HCT116 (cell line): ENCODE data around the gene CNN2. TPM values are rescaled to one million over a fixed set of nuclear protein-coding genes. Genes with fewer than 3 reads are reported as not detected.

Experiments
- ATAC-seq: fragments of 200-7000 bp; cut with Tn5 transposase; 2 replicates; pipeline ENCODE4 v1.9.1; 2020; ENCODE audit warnings: mild to moderate bottlenecking, moderate library complexity
- BruUV-seq: library from RNA; stranded (reverse); fragments of 400-500 nt; replicated peaks from 2 replicates; lab custom pipeline; 2021; lab: Mats Ljungman, UMichigan
- CTCF ChIA-PET: fragments of 300-600 bp; sonication (Branson Sonifier 250); formaldehyde crosslinking; loops from one replicate; lab custom pipeline; 2021; ENCODE audit warnings: antibody characterized with exemption; lab: Charles Lee
- POLR2A ChIA-PET: fragments of 300-600, 350-600 bp; sonication (Branson Sonifier 250); formaldehyde crosslinking; loops from one replicate; lab custom pipeline; 2021; ENCODE audit warnings: antibody characterized with exemption; lab: Charles Lee
- RAD21 ChIA-PET, 2 experiments: fragments of 300-600 bp; sonication (Branson Sonifier 250); formaldehyde crosslinking; loops; one replicate each; lab custom pipeline; 2023; ENCODE audit warnings: low total read pairs in 2 of 2; ENCODE audit not compliant: uncharacterized antibody in 2 of 2, unreplicated experiment in 2 of 2, low non-redundant PET in 1 of 2; lab: Charles Lee
- DNase-seq: peaks from one replicate; pipeline ENCODE4 v3.0.0-alpha.2; 2010; ENCODE audit warnings: low read depth, low spot score
- H2AFZ ChIP-seq: fragments of 200-600 bp; shearing (Covaris generic), sonication (generic); 2 replicates; pipeline ENCODE4 v1.6.1; 2017; ENCODE audit warnings: low read depth, mixed run types, mixed read lengths, antibody characterized with exemption, low read length; ENCODE audit not compliant: poor library complexity, severe bottlenecking
- H3K27ac ChIP-seq: 2 replicates; pipeline ENCODE4 v1.5.1; 2012; ENCODE audit warnings: low read depth, low read length
- H3K27me3 ChIP-seq: fragments of 200-600 bp; sonication (generic); 2 replicates; pipeline ENCODE4 v1.6.1; 2016; ENCODE audit warnings: mixed run types, low read length, mixed read lengths; ENCODE audit not compliant: insufficient read depth
- H3K36me3 ChIP-seq, 2 experiments: fragments of 200-500 bp in 1 of 2; fragments of 200-600 bp in 1 of 2; sonication (Bioruptor generic) in 1 of 2; sonication (generic) in 1 of 2; 2 replicates each; pipeline versions ENCODE4 v1.5.1 to v1.6.1; 2014 to 2016; ENCODE audit warnings: low read length in 2 of 2, inconsistent platforms in 1 of 2, mixed read lengths in 1 of 2, mixed run types in 1 of 2; ENCODE audit not compliant: insufficient read depth in 2 of 2, control insufficient read depth in 1 of 2
- H3K4me1 ChIP-seq, 2 experiments: fragments of 200-600 bp in 1 of 2; sonication (generic) in 1 of 2; 2 replicates each; pipeline versions ENCODE4 v1.5.1 to v1.6.1; 2012 to 2017; ENCODE audit warnings: low read length in 2 of 2, inconsistent platforms in 1 of 2, mild to moderate bottlenecking in 1 of 2, mixed read lengths in 1 of 2, mixed run types in 1 of 2, moderate library complexity in 1 of 2; ENCODE audit not compliant: insufficient read depth in 2 of 2, control insufficient read depth in 1 of 2
- H3K4me2 ChIP-seq: fragments of 200-600 bp; sonication (generic); 2 replicates; pipeline ENCODE4 v1.6.1; 2017; ENCODE audit warnings: mixed run types, low read length, mixed read lengths
- H3K4me3 ChIP-seq, 2 experiments: fragments of 200-600 bp in 1 of 2; sonication (generic) in 1 of 2; replicated peaks in 1 of 2; 2 replicates each; pipeline ENCODE4 v1.5.1; 2011 to 2016; ENCODE audit warnings: low read length in 2 of 2, control low read depth in 1 of 2, low read depth in 1 of 2, mild to moderate bottlenecking in 1 of 2, mixed read lengths in 1 of 2, mixed run types in 1 of 2
- H3K79me2 ChIP-seq: fragments of 200-600 bp; sonication (generic); 2 replicates; pipeline ENCODE4 v1.6.1; 2017; ENCODE audit warnings: mild to moderate bottlenecking, mixed run types, low read length, moderate library complexity, mixed read lengths; ENCODE audit not compliant: insufficient read depth
- H3K9ac ChIP-seq: fragments of 200-600 bp; sonication (generic); 2 replicates; pipeline ENCODE4 v1.6.1; 2016; ENCODE audit warnings: low read length, mixed read lengths
- H3K9me2 ChIP-seq: fragments of 200-600 bp; sonication (generic), shearing (Covaris generic); 2 replicates; pipeline ENCODE4 v1.6.1; 2017; ENCODE audit warnings: mixed run types, mild to moderate bottlenecking, moderate library complexity; ENCODE audit not compliant: insufficient read depth
- H3K9me3 ChIP-seq, 2 experiments: fragments of 200-500 bp in 1 of 2; fragments of 200-600 bp in 1 of 2; sonication (Bioruptor generic) in 1 of 2; sonication (generic) in 1 of 2; 2 replicates each; pipeline ENCODE4 v1.6.1; 2014 to 2017; ENCODE audit warnings: low read length in 2 of 2, mixed read lengths in 2 of 2, inconsistent platforms in 1 of 2, low read depth in 1 of 2, mild to moderate bottlenecking in 1 of 2, mixed run types in 1 of 2, moderate library complexity in 1 of 2; ENCODE audit not compliant: control insufficient read depth in 1 of 2, insufficient read depth in 1 of 2
- H4K20me1 ChIP-seq: fragments of 200-600 bp; sonication (generic), shearing (Covaris generic); 2 replicates; pipeline ENCODE4 v1.6.1; 2017; ENCODE audit warnings: mixed run types, mild to moderate bottlenecking, moderate library complexity; ENCODE audit not compliant: insufficient read depth
- CBX3 ChIP-seq: IDR thresholded peaks from 2 replicates; pipeline ENCODE4 v1.6.1; 2012; ENCODE audit warnings: low read depth
- CEBPB ChIP-seq: IDR thresholded peaks from 2 replicates; pipeline ENCODE4 v1.6.1; 2012; ENCODE audit warnings: low read depth
- EGR1 ChIP-seq: IDR thresholded peaks from 2 replicates; pipeline ENCODE4 v1.6.1; 2012; ENCODE audit warnings: low read depth
- FOSL1 ChIP-seq: IDR thresholded peaks from 2 replicates; pipeline ENCODE4 v1.6.1; 2012; ENCODE audit warnings: low read depth
- POLR2A ChIP-seq: IDR thresholded peaks from 2 replicates; pipeline ENCODE4 v1.7.0; 2011; ENCODE audit warnings: borderline replicate concordance; ENCODE audit not compliant: insufficient read depth, insufficient read length; ENCODE audit errors: extremely low read depth
- RAD21 ChIP-seq: IDR thresholded peaks from 2 replicates; pipeline ENCODE4 v1.6.1; 2012; ENCODE audit warnings: low read depth, mild to moderate bottlenecking
- SIN3A ChIP-seq: IDR thresholded peaks from 2 replicates; pipeline ENCODE4 v1.6.1; 2012; ENCODE audit warnings: low read depth
- ZNF274 ChIP-seq: fragments of 200-500 bp; sonication (Bioruptor generic); IDR thresholded peaks from 2 replicates; pipeline ENCODE4 v1.6.1; 2014; ENCODE audit warnings: mild to moderate bottlenecking, low read depth, low read length, inconsistent platforms
- intact Hi-C: fragments of 100-400 bp; cut with micrococcal nuclease; formaldehyde crosslinking; loops from 2 replicates; pipeline ENCODE4 v1.10.0; 2022
- total RNA-seq: library from RNA; stranded (reverse); gene quantifications from one replicate; pipeline ENCODE4 v1.2.1, GENCODE V29; 2021; ENCODE audit not compliant: unreplicated experiment
- TF ChIP-seq, protein P1 (sequence below): IDR thresholded peaks from 2 replicates; pipeline ENCODE4 v1.6.1; 2012
- TF ChIP-seq, protein P2 (sequence below): IDR thresholded peaks from 2 replicates; pipeline ENCODE4 v1.6.1; 2011; ENCODE audit warnings: mild to moderate bottlenecking, low read length, moderate library complexity; ENCODE audit not compliant: insufficient replicate concordance; ENCODE audit errors: extremely low read depth

The CNN2 gene
- total RNA-seq, 1 experiment from 2014 or later = 212 TPM

DNA sequence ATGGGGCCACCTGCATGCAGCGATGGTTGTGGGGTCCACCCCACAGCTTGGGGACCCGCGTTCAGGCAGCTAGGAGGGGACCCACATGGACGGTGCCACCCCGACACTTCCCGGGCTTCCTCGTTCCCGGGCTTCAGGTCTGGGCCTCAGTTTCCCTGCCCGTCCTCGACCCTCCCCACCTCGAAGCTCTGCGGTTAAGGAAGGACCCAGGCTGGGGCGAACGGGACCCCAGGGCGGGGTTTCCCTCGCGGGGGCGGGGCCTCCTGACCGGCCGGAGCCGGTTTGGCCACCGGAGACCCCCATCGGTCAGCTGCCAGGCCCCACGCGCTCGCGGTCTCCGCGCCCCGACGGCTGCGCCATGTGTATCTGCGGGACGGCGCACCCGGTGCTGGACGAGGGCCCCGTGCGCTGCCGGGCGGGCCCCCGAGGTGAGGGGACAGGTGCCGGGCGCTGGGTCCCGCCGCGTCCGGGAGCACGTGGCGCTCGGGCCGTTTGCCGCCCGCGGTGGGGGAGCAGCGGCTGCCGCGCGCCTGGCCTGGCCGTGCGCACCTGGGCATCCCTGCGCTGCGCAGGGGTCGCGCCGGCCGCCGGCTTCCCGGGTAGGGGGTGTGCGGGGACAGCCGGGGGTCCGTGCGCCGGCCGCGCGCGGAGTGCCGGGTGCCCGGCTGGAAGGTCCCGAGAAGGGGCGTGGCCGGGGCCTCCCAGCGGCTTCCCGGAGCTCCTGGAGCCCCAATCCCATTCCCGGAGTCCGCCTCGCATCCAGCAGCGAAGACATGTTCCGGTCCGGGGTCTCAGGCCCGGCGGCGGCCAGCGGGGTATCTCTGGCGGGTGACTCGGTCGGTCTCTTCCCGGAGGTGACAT lies 44.8 kb downstream of the CNN2 start:
- POLR2A ChIA-PET = no interaction called here
- ATAC-seq = no peak
- intact Hi-C loops = no loop called here
- Histone ChIP-seq H3K27me3 (no peaks in the 10 kb centered on the region), H3K9me3 (no peaks in the 10 kb centered on the region), H3K9ac (no peak overlapping the region), H3K9me2 (no peaks in the 10 kb centered on the region), H3K36me3 (peaks cover 0 to 10% of the 10 kb centered on the region in 2 experiments; a peak in 1 of 4 replicates), H3K27ac (no peak overlapping the region), H3K4me2 (no peak overlapping the region), H3K4me1 (peaks cover 10 to 48% of the 10 kb centered on the region in 2 experiments), H4K20me1 (no peaks in the 10 kb centered on the region), H3K79me2 (peaks cover 25% of the 10 kb centered on the region; the same call in 1 of the 2 replicates), H2AFZ (no peak overlapping the region), H3K4me3 (no peak overlapping the region)
- no peak for DNase-seq
- CTCF ChIA-PET = no interaction called here
- BruUV-seq = no TSS peak
- TF ChIP-seq POLR2A = no peak
- no peak for TF ChIP-seq CEBPB
- no peak for TF ChIP-seq FOSL1
- TF ChIP-seq, protein P1, sequence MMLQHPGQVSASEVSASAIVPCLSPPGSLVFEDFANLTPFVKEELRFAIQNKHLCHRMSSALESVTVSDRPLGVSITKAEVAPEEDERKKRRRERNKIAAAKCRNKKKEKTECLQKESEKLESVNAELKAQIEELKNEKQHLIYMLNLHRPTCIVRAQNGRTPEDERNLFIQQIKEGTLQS = no peak
- TF ChIP-seq, protein P2, sequence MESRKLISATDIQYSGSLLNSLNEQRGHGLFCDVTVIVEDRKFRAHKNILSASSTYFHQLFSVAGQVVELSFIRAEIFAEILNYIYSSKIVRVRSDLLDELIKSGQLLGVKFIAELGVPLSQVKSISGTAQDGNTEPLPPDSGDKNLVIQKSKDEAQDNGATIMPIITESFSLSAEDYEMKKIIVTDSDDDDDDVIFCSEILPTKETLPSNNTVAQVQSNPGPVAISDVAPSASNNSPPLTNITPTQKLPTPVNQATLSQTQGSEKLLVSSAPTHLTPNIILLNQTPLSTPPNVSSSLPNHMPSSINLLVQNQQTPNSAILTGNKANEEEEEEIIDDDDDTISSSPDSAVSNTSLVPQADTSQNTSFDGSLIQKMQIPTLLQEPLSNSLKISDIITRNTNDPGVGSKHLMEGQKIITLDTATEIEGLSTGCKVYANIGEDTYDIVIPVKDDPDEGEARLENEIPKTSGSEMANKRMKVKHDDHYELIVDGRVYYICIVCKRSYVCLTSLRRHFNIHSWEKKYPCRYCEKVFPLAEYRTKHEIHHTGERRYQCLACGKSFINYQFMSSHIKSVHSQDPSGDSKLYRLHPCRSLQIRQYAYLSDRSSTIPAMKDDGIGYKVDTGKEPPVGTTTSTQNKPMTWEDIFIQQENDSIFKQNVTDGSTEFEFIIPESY = no peak
- TF ChIP-seq CBX3 = no peak
- TF ChIP-seq SIN3A = no peak
- no peak for TF ChIP-seq ZNF274
- TF ChIP-seq EGR1 = no peak
- no peak for TF ChIP-seq RAD21
- RAD21 ChIA-PET = no interaction called here
